PC-3 (cell line): ENCODE measurements around the gene ALDH3B2. TPM values are rescaled to one million over a fixed set of nuclear protein-coding genes. Genes with fewer than 3 reads are reported as not detected.
"Not testable (repeated sequence)": the region's sequence is repeated elsewhere in the genome, so short reads cannot be mapped to it uniquely, and the experiment has no call there.

Experiments used
- ATAC-seq: fragments of 200-7000 bp; cut with Tn5 transposase; 2 replicates; pipeline ENCODE4 v1.9.1; 2020; ENCODE audit warnings: mild to moderate bottlenecking, moderate library complexity
- BruUV-seq: library from RNA; stranded (reverse); fragments of 400-500 nt; replicated peaks from 2 replicates; lab custom pipeline; 2021; lab: Mats Ljungman, UMichigan
- CTCF ChIA-PET: fragments of 300-600 bp; sonication (Branson Sonifier 250); formaldehyde crosslinking; loops from one replicate; lab custom pipeline; 2022; ENCODE audit warnings: antibody characterized with exemption; lab: Charles Lee
- POLR2A ChIA-PET: fragments of 300-600 bp; sonication (Branson Sonifier 250); formaldehyde crosslinking; loops from one replicate; lab custom pipeline; 2022; ENCODE audit warnings: antibody characterized with exemption; ENCODE audit not compliant: unreplicated experiment; lab: Charles Lee
- DNase-seq: peaks from one replicate; pipeline ENCODE4 v3.0.0-alpha.2; 2015
- H2AFZ ChIP-seq: fragments of 300-600 bp; sonication (generic); 2 replicates; pipeline ENCODE4 v1.6.0; 2016; ENCODE audit warnings: antibody characterized with exemption, low read length
- H3F3A ChIP-seq: fragments of 300-600 bp; sonication (generic); one replicate; pipeline ENCODE4 v1.6.0; 2017; ENCODE audit warnings: antibody characterized with exemption, low read length, control low read depth, mild to moderate bottlenecking; ENCODE audit not compliant: unreplicated experiment
- H3K27ac ChIP-seq: fragments of 300-600 bp; sonication (generic); 2 replicates; pipeline ENCODE4 v1.5.1; 2016; ENCODE audit warnings: mild to moderate bottlenecking, low read length
- H3K27me3 ChIP-seq: fragments of 300-600 bp; sonication (generic); 2 replicates; pipeline ENCODE4 v1.6.1; 2016; ENCODE audit warnings: low read length, mixed read lengths
- H3K36me3 ChIP-seq: fragments of 300-600 bp; sonication (generic); 2 replicates; pipeline ENCODE4 v1.6.1; 2016; ENCODE audit warnings: low read depth, mixed run types, low read length, mixed read lengths
- H3K4me1 ChIP-seq: fragments of 300-600 bp; sonication (generic); 2 replicates; pipeline ENCODE4 v1.5.1; 2016; ENCODE audit warnings: low read length; ENCODE audit not compliant: insufficient read depth
- H3K4me2 ChIP-seq: fragments of 300-600 bp; sonication (generic); 2 replicates; pipeline ENCODE4 v1.6.0; 2016; ENCODE audit warnings: low read length
- H3K4me3 ChIP-seq: fragments of 300-600 bp; sonication (generic); 2 replicates; pipeline ENCODE4 v1.5.1; 2016; ENCODE audit warnings: mild to moderate bottlenecking, low read length, mixed read lengths
- H3K79me2 ChIP-seq: fragments of 300-600 bp; sonication (generic); 2 replicates; pipeline ENCODE4 v1.6.1; 2017; ENCODE audit warnings: low read length, mixed read lengths
- H3K9ac ChIP-seq: fragments of 300-600 bp; sonication (generic); 2 replicates; pipeline ENCODE4 v1.6.0; 2016; ENCODE audit warnings: mild to moderate bottlenecking, low read length
- H3K9me2 ChIP-seq: fragments of 300-600 bp; sonication (generic); replicated peaks from 2 replicates; pipeline ENCODE4 v1.6.1; 2016; ENCODE audit warnings: mixed run types, low read length, mixed read lengths
- H3K9me3 ChIP-seq: fragments of 300-600 bp; sonication (generic); 2 replicates; pipeline ENCODE4 v1.6.1; 2016; ENCODE audit warnings: low read length, mixed read lengths
- H4K20me1 ChIP-seq: fragments of 300-600 bp; sonication (generic); 2 replicates; pipeline ENCODE4 v1.6.1; 2016; ENCODE audit warnings: low read length, mixed read lengths
- EZH2 ChIP-seq: fragments of 300-600 bp; sonication (generic); IDR thresholded peaks from one replicate; pipeline ENCODE4 v1.6.1; 2017; ENCODE audit warnings: antibody characterized with exemption, mild to moderate bottlenecking, low read length; ENCODE audit not compliant: unreplicated experiment
- EZH2phosphoT487 ChIP-seq: fragments of 300-600 bp; sonication (generic); IDR thresholded peaks from 2 replicates; pipeline ENCODE4 v1.6.1; 2018; ENCODE audit warnings: mild to moderate bottlenecking, antibody characterized with exemption, low read length, borderline replicate concordance
- intact Hi-C: fragments of 100-400 bp; cut with micrococcal nuclease; formaldehyde crosslinking; loops from 2 replicates; pipeline ENCODE4 v1.9.0; 2023
- total RNA-seq: library from RNA; depleted of rRNA; stranded (reverse); fragments of >200 nt; gene quantifications from 2 replicates; pipeline ENCODE4 v1.2.3, GENCODE V29; 2014
- TF ChIP-seq, protein P1 (sequence below): fragments of 300-600 bp; sonication (generic); conservative IDR thresholded peaks from 2 replicates; pipeline ENCODE4 v1.5.1; 2017; ENCODE audit warnings: antibody characterized with exemption, low read depth, mild to moderate bottlenecking, low read length

The ALDH3B2 gene
- total RNA-seq, 1 experiment from 2014 or later, result not detected

GRCh38 chr11:67705264-67705663, 30.8 kb upstream of the ALDH3B2 start:
- no peak for ATAC-seq
- DNase-seq, result no peak
- no peaks in the 10 kb centered on the region for H3K9me2 ChIP-seq
- ChIA-PET POLR2A (no interaction called here), CTCF (no interaction called here)
- H4K20me1 ChIP-seq, result no peaks in the 10 kb centered on the region
- no peak overlapping the region for H3K9ac ChIP-seq
- intact Hi-C loops, result no loop called here
- BruUV-seq, result no TSS peak
- no peak overlapping the region for H3K4me2 ChIP-seq
- H3K9me3 ChIP-seq, result no peaks in the 10 kb centered on the region
- peaks cover 27% of the 10 kb centered on the region for H3K4me1 ChIP-seq
- no peak for TF ChIP-seq EZH2
- no peak for TF ChIP-seq EZH2phosphoT487
- TF ChIP-seq, protein P1, sequence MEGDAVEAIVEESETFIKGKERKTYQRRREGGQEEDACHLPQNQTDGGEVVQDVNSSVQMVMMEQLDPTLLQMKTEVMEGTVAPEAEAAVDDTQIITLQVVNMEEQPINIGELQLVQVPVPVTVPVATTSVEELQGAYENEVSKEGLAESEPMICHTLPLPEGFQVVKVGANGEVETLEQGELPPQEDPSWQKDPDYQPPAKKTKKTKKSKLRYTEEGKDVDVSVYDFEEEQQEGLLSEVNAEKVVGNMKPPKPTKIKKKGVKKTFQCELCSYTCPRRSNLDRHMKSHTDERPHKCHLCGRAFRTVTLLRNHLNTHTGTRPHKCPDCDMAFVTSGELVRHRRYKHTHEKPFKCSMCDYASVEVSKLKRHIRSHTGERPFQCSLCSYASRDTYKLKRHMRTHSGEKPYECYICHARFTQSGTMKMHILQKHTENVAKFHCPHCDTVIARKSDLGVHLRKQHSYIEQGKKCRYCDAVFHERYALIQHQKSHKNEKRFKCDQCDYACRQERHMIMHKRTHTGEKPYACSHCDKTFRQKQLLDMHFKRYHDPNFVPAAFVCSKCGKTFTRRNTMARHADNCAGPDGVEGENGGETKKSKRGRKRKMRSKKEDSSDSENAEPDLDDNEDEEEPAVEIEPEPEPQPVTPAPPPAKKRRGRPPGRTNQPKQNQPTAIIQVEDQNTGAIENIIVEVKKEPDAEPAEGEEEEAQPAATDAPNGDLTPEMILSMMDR, result no peak
- H3K27ac ChIP-seq, result no peak overlapping the region
- H3K27me3 ChIP-seq, result no peaks in the 10 kb centered on the region
- H3K36me3 ChIP-seq, result no peaks in the 10 kb centered on the region
- no peak overlapping the region for H3K4me3 ChIP-seq
- no peaks in the 10 kb centered on the region for H3K79me2 ChIP-seq
- H2AFZ ChIP-seq, result no peak overlapping the region
- H3F3A ChIP-seq, result no peaks in the 10 kb centered on the region

GRCh38 chr11:67704524-67704923, 30.1 kb upstream of the ALDH3B2 start:
- H3K4me1 ChIP-seq, result peaks cover 35% of the 10 kb centered on the region
- intact Hi-C loops, result no loop called here
- ChIA-PET CTCF (no interaction called here), POLR2A (no interaction called here)
- no peak overlapping the region for H3K4me3 ChIP-seq
- no peaks in the 10 kb centered on the region for H3K36me3 ChIP-seq
- H4K20me1 ChIP-seq, result no peaks in the 10 kb centered on the region
- no TSS peak for BruUV-seq
- TF ChIP-seq EZH2 (no peak), EZH2phosphoT487 (no peak)
- TF ChIP-seq, protein P1, result no peak
- H3K27me3 ChIP-seq, result no peaks in the 10 kb centered on the region
- no peak overlapping the region for H3K4me2 ChIP-seq
- no peaks in the 10 kb centered on the region for H3K9me3 ChIP-seq
- H3F3A ChIP-seq, result no peaks in the 10 kb centered on the region
- H2AFZ ChIP-seq, result no peak overlapping the region
- DNase-seq, result no peak
- H3K79me2 ChIP-seq, result no peaks in the 10 kb centered on the region
- H3K9me2 ChIP-seq, result no peaks in the 10 kb centered on the region
- no peak for ATAC-seq
- no peak overlapping the region for H3K9ac ChIP-seq
- H3K27ac ChIP-seq, result no peak overlapping the region

- H3K9me3 ChIP-seq, H3K9me2 ChIP-seq, H2AFZ ChIP-seq, POLR2A ChIA-PET, intact Hi-C loops, H3K79me2 ChIP-seq, ATAC-seq, CTCF ChIA-PET, H4K20me1 ChIP-seq, H3K4me3 ChIP-seq, H3K9ac ChIP-seq, H3K36me3 ChIP-seq, H3K27me3 ChIP-seq, BruUV-seq, H3F3A ChIP-seq: not testable (repeated sequence)
- H3K4me2 ChIP-seq, result 0 out of 2 replicates have a peak overlapping the region, but pooled peaks have one; percentile 19
- TF ChIP-seq, protein P1, result 0 out of 2 replicates have a peak, but pooled peaks have one; percentile 11
- H3K27ac ChIP-seq, result peak overlapping the region; percentile 37
- peaks cover 40% of the 10 kb centered on the region for H3K4me1 ChIP-seq
- DNase-seq, result peak; percentile 85
These were observed 29.3 kb upstream of the ALDH3B2 start for GRCh38 chr11:67703709-67704108.
